Measurements from ENCODE around the gene NUP188.

DNA sequence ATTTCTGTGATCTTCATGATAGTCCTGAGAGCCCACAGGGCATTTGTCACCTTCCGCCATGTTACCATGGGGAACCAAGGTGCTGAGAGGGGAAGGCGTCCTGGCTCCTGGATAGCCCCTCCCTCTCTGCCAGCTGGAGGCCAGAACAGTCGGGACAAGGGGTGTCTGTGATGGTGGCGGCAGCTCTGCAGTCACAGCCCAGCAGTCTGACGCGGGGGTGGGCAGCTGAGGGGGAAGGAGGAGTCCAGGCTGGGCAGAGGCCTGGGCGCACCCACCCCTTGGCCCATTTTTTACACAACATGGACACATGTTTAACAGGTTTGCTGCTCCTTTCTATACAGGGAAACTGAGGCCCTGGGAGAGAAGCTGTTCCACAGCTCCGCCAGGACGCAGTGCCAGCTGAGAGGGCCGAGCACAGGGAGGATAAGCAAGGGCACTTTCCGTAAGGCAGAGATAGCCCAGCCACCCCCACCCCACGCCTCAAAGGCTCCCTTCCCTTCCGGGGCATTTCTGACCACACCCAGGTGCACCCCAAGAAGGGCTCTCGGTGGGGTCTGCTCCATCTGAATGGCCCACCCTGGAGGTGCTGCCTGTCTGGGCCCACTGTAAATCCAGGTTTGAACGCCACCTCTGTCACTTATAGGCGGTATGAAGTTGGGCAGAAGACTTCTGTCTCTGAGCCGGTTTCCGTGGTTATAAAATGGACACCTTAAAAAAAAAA is 48.5 kb upstream of the NUP188 start:
- TF ChIP-seq TMF1 (CRISPR knock-in tag; IDR thresholded peaks at IDR 0.05; ENCODE audit: low read depth) (no peak), FOSL2 (CRISPR knock-in tag; IDR thresholded peaks at IDR 0.05) (no peak), RXRA (CRISPR knock-in tag; IDR thresholded peaks at IDR 0.05) (no peak), MAFG (CRISPR knock-in tag; IDR thresholded peaks at IDR 0.05) (no peak), CHD2 (IDR thresholded peaks at IDR 0.05; ENCODE audit: low read depth, low read length) (no peak), ZNF335 (CRISPR knock-in tag; IDR thresholded peaks at IDR 0.05) (no peak), SNAPC2 (CRISPR knock-in tag; IDR thresholded peaks at IDR 0.05) (no peak), SSRP1 (CRISPR knock-in tag; IDR thresholded peaks at IDR 0.05) (no peak), ZNF484 (CRISPR knock-in tag; IDR thresholded peaks at IDR 0.05; ENCODE audit: borderline replicate concordance, low read depth) (no peak), ZBTB8A (CRISPR knock-in tag; IDR thresholded peaks at IDR 0.05; ENCODE audit: borderline replicate concordance, low read depth) (no peak)
- TF ChIP-seq, protein P1, sequence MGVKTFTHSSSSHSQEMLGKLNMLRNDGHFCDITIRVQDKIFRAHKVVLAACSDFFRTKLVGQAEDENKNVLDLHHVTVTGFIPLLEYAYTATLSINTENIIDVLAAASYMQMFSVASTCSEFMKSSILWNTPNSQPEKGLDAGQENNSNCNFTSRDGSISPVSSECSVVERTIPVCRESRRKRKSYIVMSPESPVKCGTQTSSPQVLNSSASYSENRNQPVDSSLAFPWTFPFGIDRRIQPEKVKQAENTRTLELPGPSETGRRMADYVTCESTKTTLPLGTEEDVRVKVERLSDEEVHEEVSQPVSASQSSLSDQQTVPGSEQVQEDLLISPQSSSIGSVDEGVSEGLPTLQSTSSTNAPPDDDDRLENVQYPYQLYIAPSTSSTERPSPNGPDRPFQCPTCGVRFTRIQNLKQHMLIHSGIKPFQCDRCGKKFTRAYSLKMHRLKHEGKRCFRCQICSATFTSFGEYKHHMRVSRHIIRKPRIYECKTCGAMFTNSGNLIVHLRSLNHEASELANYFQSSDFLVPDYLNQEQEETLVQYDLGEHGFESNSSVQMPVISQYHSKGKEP (CRISPR knock-in tag; IDR thresholded peaks at IDR 0.05): no peak
- TF ChIP-seq, protein P2, sequence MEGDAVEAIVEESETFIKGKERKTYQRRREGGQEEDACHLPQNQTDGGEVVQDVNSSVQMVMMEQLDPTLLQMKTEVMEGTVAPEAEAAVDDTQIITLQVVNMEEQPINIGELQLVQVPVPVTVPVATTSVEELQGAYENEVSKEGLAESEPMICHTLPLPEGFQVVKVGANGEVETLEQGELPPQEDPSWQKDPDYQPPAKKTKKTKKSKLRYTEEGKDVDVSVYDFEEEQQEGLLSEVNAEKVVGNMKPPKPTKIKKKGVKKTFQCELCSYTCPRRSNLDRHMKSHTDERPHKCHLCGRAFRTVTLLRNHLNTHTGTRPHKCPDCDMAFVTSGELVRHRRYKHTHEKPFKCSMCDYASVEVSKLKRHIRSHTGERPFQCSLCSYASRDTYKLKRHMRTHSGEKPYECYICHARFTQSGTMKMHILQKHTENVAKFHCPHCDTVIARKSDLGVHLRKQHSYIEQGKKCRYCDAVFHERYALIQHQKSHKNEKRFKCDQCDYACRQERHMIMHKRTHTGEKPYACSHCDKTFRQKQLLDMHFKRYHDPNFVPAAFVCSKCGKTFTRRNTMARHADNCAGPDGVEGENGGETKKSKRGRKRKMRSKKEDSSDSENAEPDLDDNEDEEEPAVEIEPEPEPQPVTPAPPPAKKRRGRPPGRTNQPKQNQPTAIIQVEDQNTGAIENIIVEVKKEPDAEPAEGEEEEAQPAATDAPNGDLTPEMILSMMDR (CRISPR knock-in tag; IDR thresholded peaks at IDR 0.05): no peak
- TF ChIP-seq, protein P3, sequence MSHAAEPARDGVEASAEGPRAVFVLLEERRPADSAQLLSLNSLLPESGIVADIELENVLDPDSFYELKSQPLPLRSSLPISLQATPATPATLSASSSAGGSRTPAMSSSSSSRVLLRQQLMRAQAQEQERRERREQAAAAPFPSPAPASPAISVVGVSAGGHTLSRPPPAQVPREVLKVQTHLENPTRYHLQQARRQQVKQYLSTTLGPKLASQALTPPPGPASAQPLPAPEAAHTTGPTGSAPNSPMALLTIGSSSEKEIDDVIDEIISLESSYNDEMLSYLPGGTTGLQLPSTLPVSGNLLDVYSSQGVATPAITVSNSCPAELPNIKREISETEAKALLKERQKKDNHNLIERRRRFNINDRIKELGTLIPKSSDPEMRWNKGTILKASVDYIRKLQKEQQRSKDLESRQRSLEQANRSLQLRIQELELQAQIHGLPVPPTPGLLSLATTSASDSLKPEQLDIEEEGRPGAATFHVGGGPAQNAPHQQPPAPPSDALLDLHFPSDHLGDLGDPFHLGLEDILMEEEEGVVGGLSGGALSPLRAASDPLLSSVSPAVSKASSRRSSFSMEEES (CRISPR knock-in tag; IDR thresholded peaks at IDR 0.05): no peak
- TF ChIP-seq, protein P4, sequence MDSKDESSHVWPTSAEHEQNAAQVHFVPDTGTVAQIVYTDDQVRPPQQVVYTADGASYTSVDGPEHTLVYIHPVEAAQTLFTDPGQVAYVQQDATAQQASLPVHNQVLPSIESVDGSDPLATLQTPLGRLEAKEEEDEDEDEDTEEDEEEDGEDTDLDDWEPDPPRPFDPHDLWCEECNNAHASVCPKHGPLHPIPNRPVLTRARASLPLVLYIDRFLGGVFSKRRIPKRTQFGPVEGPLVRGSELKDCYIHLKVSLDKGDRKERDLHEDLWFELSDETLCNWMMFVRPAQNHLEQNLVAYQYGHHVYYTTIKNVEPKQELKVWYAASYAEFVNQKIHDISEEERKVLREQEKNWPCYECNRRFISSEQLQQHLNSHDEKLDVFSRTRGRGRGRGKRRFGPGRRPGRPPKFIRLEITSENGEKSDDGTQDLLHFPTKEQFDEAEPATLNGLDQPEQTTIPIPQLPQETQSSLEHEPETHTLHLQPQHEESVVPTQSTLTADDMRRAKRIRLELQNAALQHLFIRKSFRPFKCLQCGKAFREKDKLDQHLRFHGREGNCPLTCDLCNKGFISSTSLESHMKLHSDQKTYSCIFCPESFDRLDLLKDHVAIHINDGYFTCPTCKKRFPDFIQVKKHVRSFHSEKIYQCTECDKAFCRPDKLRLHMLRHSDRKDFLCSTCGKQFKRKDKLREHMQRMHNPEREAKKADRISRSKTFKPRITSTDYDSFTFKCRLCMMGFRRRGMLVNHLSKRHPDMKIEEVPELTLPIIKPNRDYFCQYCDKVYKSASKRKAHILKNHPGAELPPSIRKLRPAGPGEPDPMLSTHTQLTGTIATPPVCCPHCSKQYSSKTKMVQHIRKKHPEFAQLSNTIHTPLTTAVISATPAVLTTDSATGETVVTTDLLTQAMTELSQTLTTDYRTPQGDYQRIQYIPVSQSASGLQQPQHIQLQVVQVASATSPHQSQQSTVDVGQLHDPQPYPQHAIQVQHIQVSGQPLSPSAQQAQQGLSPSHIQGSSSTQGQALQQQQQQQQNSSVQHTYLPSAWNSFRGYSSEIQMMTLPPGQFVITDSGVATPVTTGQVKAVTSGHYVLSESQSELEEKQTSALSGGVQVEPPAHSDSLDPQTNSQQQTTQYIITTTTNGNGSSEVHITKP (CRISPR knock-in tag; IDR thresholded peaks at IDR 0.05; ENCODE audit: low read depth): no peak

All from HepG2 (cell line).